Forelimb muscle (tissue), 1 donor: ENCODE data around the gene ZC3HAV1. TPM values are rescaled to one million over a fixed set of nuclear protein-coding genes. Genes with fewer than 3 reads are reported as not detected.

Experiments
- DNase-seq: peaks from one replicate; pipeline ENCODE4 v3.0.0-alpha.2; 2013; ENCODE audit warnings: low read depth
- polyA plus RNA-seq: library from polyadenylated mRNA; unstranded; fragments of 120-200 nt; gene quantifications from one replicate; pipeline ENCODE4 v1.2.1, GENCODE V29; 2013; ENCODE audit not compliant: insufficient read length

ZC3HAV1 gene
- polyA plus RNA-seq, 1 donor = 9.7 TPM

- no peak for DNase-seq
Measured at GRCh38 chr7:139023076-139023475, 86.4 kb downstream of the ZC3HAV1 start.

DNA sequence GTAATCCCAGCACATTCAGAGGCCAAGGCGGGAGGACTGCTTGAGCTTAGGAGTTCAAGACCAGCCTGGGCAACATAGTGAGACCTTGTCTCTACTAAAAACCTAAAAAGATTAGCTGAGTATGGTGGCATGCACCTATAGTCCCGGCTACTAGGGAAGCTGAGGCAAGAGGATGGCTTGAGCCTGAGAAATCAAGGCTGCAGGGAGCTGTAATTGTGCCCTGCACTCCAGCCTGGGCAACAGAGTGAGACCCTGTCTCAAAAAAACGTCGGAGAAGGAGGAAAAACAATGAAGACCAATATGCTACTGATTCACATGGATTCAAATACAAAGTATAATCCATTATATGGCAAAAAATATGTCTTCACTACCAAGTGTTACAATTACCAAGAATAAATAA, 87.2 kb downstream of the ZC3HAV1 start:
- DNase-seq = no peak

DNA sequence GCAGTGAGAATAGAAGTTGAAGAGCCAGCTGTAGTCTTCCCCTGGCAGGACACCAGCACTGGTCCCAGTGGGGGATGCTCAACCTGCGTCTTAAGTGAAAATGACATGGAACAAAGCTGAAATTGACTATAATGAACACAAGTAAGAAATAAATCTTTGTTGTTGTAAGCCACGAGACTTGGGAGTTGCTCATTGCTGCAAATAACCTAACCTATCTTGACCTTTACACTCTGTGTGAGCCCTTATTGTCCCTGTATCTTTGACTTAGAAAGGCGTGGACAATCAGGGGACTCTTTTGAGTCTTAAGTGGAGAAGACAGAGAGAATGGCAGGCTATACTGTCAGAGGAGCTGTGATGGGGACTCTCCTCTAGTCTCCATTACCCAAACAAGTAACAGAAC, 90.6 kb downstream of the ZC3HAV1 start:
- no peak for DNase-seq

GRCh38 chr7:139016931-139017511, 92.5 kb downstream of the ZC3HAV1 start:
- peak; percentile 29 for DNase-seq

DNA sequence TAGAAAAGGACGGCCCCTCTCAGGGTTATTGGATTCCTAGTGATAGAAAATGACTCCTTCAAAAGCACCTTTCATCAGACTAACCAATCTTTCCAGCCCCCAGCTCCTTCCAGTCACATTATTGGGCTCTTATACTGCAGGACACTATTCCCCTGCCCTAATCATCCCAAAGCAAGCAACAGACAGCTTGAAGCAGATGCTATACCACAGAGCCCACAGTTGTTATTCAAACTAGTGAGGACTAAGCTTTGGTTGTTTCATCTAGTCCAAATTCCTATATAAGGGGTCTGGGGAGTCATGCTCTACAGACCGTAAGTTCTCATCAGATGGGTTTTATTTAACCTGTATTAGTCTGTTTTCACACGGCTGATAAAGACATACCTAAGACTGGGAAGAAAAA, 98.1 kb downstream of the ZC3HAV1 start:
- no peak for DNase-seq

DNA sequence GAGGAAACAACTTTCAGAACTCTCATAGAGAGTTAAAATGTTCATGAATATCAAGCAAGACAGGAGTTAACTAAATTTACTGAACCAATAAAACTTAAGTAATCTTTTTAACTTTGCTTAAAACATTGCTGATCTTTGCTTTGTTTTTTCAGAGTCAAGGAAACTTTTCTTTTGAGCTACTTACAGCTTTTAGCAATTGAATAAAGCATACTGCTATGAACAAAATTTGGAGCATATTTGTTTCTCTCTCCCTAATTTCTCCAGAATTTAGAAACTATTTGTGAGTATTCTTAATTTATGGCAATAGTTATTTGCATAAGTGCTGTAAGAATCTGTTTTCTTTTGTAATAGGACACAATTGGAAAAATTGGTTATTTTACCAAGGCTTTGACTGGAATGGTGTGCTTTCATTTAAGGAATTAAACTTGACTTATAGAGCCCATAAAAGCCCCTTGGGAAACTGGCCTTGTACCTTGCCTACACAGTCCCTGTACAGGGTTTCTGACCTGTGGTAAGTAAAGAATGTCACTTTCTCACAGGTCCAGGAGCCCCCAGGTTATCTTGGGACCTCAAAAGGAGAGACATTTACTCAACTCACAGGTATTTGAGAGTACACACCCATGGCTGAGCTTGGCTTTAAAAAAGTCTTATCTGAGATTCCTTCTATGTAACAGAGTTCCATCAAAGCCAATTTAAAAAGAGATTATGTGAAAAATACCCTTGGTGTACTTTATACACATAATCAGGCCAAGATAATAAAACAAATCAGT, 105.0 kb downstream of the ZC3HAV1 start:
- DNase-seq = no peak

DNA sequence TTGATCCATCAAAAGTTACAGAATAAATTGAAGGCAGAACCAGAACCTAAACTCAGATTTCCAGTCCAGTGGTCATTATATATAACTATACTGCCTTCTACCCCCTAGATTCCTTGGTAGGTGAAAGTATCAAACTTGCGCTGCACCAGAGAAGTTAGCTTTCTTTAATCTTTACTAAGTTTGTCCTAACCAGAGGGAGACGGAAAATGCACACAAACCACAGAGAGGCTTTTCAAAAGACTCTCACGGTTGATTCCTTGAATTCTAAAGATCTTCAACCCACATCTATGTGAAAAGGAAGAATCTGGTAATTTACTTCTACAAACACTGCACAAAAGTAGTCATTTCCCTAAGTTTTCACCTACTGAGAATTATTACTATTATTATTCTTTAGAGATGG, 110.1 kb downstream of the ZC3HAV1 start:
- no peak for DNase-seq

Other genes starting within 250 kb of the ZC3HAV1 start
- gene KIAA1549, start 128.3 kb downstream of the ZC3HAV1 start, polyA plus RNA-seq = 9.9 TPM
- gene ZC3HAV1L, start 73.7 kb downstream of the ZC3HAV1 start, polyA plus RNA-seq = 16.6 TPM
- 11.3 TPM for gene UBN2, start 121.5 kb upstream of the ZC3HAV1 start, polyA plus RNA-seq
- gene FMC1, start 231.6 kb upstream of the ZC3HAV1 start, polyA plus RNA-seq = 20.9 TPM